ENCODE data around the gene KIAA0513. TPM values are rescaled to one million over a fixed set of nuclear protein-coding genes. Genes with fewer than 3 reads are reported as not detected.

KIAA0513 gene
- total and polyA plus RNA-seq, 2 donors (not counting 1 experiment from before 2014, with no cell fraction given), result 1.1 to 2.1 TPM

- Histone ChIP-seq H3K4me1 (ENCODE audit: control insufficient read depth in 2 of 2, insufficient read depth in 2 of 2, low read length in 2 of 2) (peaks cover 15 to 18% of the 10 kb centered on the region in 2 donors), H3K36me3 (replicated peaks in 1 of 2; ENCODE audit: control extremely low read depth in 1 of 2, control insufficient read depth in 1 of 2, extremely low read depth in 1 of 2, insufficient read depth in 2 of 2, low read length in 1 of 2) (peaks cover 7 to 8% of the 10 kb centered on the region in 2 experiments), H3K9ac (ENCODE audit: low read length) (no peak overlapping the region), H3K27ac (ENCODE audit: low read length in 2 of 2) (no peak overlapping the region), H3K79me2 (ENCODE audit: control insufficient read depth, insufficient read depth, low read length) (peaks cover 98% of the 10 kb centered on the region), H3K27me3 (replicated peaks in 1 of 4; ENCODE audit: control extremely low read depth in 1 of 4, control insufficient read depth in 3 of 4, insufficient read depth in 4 of 4, low read length in 3 of 4) (no peaks in the 10 kb centered on the region), H2AFZ (ENCODE audit: insufficient read depth, low read depth, low read length, poor library complexity, severe bottlenecking) (no peak overlapping the region), H3K9me3 (ENCODE audit: control extremely low read depth in 1 of 3, control insufficient read depth in 2 of 3, insufficient read depth in 1 of 3, low read length in 2 of 3) (no peaks in the 10 kb centered on the region), H3K4me3 (ENCODE audit: control extremely low read depth in 1 of 5, extremely low read depth in 1 of 5, insufficient read depth in 1 of 5, low read depth in 2 of 5, low read length in 4 of 5) (no peak overlapping the region), H3K4me2 (replicated peaks; ENCODE audit: low read depth, low read length, poor library complexity, severe bottlenecking) (no peak overlapping the region), H4K20me1 (ENCODE audit: control insufficient read depth, insufficient read depth, low read length, poor library complexity, severe bottlenecking) (peaks cover 81% of the 10 kb centered on the region)
- DNase-seq (no peak), ATAC-seq (ENCODE audit: low read depth) (no peak)
- Mint-ChIP-seq H3K27me3 (no peaks in the 10 kb centered on the region), H3K9me3 (ENCODE audit: insufficient read depth) (no peaks in the 10 kb centered on the region), H3K27ac (no peak overlapping the region), H3K4me3 (no peak overlapping the region), H3K4me1 (peaks cover 62% of the 10 kb centered on the region)
- CTCF ChIA-PET, result no interaction called here
- 81% methylated on average over 8 of the region's 10 CpGs for WGBS (ENCODE audit: insufficient coverage)
- no peak for TF ChIP-seq EZH2 (IDR thresholded peaks at IDR 0.05; ENCODE audit: borderline replicate concordance, insufficient read depth, low read depth, low read length, poor library complexity, severe bottlenecking)
- no peak for TF ChIP-seq CTCF (IDR thresholded peaks at IDR 0.05)
- intact Hi-C loops (cut with micrococcal nuclease), result no loop called here
- POLR2A ChIA-PET, result no interaction called here
These were observed 22.9 kb upstream of the KIAA0513 start for GRCh38 chr16:85004587-85005205.

GRCh38 chr16:85005285-85006069 lies 22.1 kb upstream of the KIAA0513 start:
- no peak overlapping the region for H2AFZ ChIP-seq (ENCODE audit: insufficient read depth, low read depth, low read length, poor library complexity, severe bottlenecking)
- peaks cover 98% of the 10 kb centered on the region for H3K79me2 ChIP-seq (ENCODE audit: control insufficient read depth, insufficient read depth, low read length)
- no peaks in the 10 kb centered on the region for H3K27me3 Mint-ChIP-seq
- no peaks in the 10 kb centered on the region for H3K9me3 Mint-ChIP-seq (ENCODE audit: insufficient read depth)
- H3K4me3 ChIP-seq (ENCODE audit: control extremely low read depth in 1 of 5, extremely low read depth in 1 of 5, insufficient read depth in 1 of 5, low read depth in 2 of 5, low read length in 4 of 5), result no peak overlapping the region
- peaks cover 7 to 8% of the 10 kb centered on the region in 2 experiments for H3K36me3 ChIP-seq (replicated peaks in 1 of 2; ENCODE audit: control extremely low read depth in 1 of 2, control insufficient read depth in 1 of 2, extremely low read depth in 1 of 2, insufficient read depth in 2 of 2, low read length in 1 of 2)
- no peak overlapping the region for H3K4me3 Mint-ChIP-seq
- ATAC-seq (ENCODE audit: low read depth) (no peak), DNase-seq (no peak)
- no peak overlapping the region for H3K4me2 ChIP-seq (replicated peaks; ENCODE audit: low read depth, low read length, poor library complexity, severe bottlenecking)
- intact Hi-C loops (cut with micrococcal nuclease), result no loop called here
- peaks cover 70% of the 10 kb centered on the region for H3K4me1 Mint-ChIP-seq
- H4K20me1 ChIP-seq (ENCODE audit: control insufficient read depth, insufficient read depth, low read length, poor library complexity, severe bottlenecking), result peaks cover 81% of the 10 kb centered on the region
- peaks cover 20 to 22% of the 10 kb centered on the region in 2 donors for H3K4me1 ChIP-seq (ENCODE audit: control insufficient read depth in 2 of 2, insufficient read depth in 2 of 2, low read length in 2 of 2)
- H3K27ac Mint-ChIP-seq, result no peak overlapping the region
- H3K9me3 ChIP-seq (ENCODE audit: control extremely low read depth in 1 of 3, control insufficient read depth in 2 of 3, insufficient read depth in 1 of 3, low read length in 2 of 3), result no peaks in the 10 kb centered on the region
- no peak overlapping the region for H3K27ac ChIP-seq (ENCODE audit: low read length in 2 of 2)
- WGBS (ENCODE audit: insufficient coverage), result 91% methylated on average over 10 of the region's 11 CpGs
- TF ChIP-seq CTCF (IDR thresholded peaks at IDR 0.05) (no peak), EZH2 (IDR thresholded peaks at IDR 0.05; ENCODE audit: borderline replicate concordance, insufficient read depth, low read depth, low read length, poor library complexity, severe bottlenecking) (no peak)
- H3K9ac ChIP-seq (ENCODE audit: low read length), result no peak overlapping the region
- CTCF ChIA-PET, result no interaction called here
- H3K27me3 ChIP-seq (replicated peaks in 1 of 4; ENCODE audit: control extremely low read depth in 1 of 4, control insufficient read depth in 3 of 4, insufficient read depth in 4 of 4, low read length in 3 of 4), result no peaks in the 10 kb centered on the region
- POLR2A ChIA-PET, result interaction anchor here (0.5 kb wide), 1 partner anchor 18 kb away, joined by 3 read pairs; no protein-coding TSS in a partner anchor
